Renal pelvis (tissue), 4 donors: ENCODE results near the gene MAT2B. TPM values are rescaled to one million over a fixed set of nuclear protein-coding genes. Genes with fewer than 3 reads are reported as not detected.
A peak's percentile ranks its signal among the peaks of the same experiment; 100 is the strongest.

ENCODE experiments used
- DNase-seq: peaks from one replicate; pipeline ENCODE4 v3.0.0-alpha.2; 2013
- polyA plus RNA-seq, 3 donors: library from polyadenylated mRNA; unstranded; fragments of 120-200 nt; gene quantifications; one replicate each; pipeline ENCODE4 v1.2.1, GENCODE V29; 2013; ENCODE audit not compliant: insufficient read length in 3 of 3

The MAT2B gene
- polyA plus RNA-seq, 3 donors = 100 to 114 (median 102) TPM

- no peak for DNase-seq
Measured at GRCh38 chr5:163489055-163489744, 16.2 kb upstream of the MAT2B start.

DNA sequence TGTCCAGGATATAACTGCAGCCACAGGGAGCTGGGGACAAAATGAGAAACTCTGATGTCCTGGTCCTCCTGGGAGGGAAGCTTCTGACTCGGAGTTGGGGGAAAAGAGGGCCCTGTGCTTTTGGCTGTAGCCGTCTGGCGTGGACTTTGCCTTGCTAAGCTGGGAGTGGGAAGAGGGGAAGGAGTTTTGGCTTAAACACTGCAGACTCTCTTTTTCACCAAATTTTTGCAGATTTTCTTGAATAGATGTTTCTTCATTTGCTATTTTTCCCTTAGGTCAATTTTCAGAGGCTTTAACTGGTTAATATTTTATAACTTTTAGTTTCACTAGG, 15.7 kb upstream of the MAT2B start:
- no peak for DNase-seq

DNA sequence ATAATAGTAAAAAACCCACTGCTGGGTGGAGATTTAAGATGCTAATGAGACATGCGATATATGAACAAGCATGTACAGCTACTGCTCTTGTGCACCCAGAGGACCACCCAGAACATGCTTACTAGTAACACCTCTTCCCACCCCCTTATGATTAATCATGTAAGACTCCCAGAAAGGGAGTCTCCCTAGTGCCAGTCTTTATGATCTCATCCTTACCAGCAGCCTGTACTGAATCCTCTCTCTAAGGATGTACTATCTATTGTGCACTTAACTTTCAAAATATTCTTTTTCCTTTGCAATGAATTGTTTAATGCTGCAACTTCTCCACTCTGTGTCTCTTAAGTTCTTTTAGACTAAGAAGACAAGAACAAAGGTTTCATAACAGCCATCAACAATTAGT, 9.1 kb upstream of the MAT2B start:
- no peak for DNase-seq

- DNase-seq = no peak
Measured at GRCh38 chr5:163497315-163497714, 8.1 kb upstream of the MAT2B start.

GRCh38 chr5:163498886-163499285, 6.5 kb upstream of the MAT2B start:
- DNase-seq = no peak

GRCh38 chr5:163502521-163502920, 2.9 kb upstream of the MAT2B start:
- no peak for DNase-seq

DNA sequence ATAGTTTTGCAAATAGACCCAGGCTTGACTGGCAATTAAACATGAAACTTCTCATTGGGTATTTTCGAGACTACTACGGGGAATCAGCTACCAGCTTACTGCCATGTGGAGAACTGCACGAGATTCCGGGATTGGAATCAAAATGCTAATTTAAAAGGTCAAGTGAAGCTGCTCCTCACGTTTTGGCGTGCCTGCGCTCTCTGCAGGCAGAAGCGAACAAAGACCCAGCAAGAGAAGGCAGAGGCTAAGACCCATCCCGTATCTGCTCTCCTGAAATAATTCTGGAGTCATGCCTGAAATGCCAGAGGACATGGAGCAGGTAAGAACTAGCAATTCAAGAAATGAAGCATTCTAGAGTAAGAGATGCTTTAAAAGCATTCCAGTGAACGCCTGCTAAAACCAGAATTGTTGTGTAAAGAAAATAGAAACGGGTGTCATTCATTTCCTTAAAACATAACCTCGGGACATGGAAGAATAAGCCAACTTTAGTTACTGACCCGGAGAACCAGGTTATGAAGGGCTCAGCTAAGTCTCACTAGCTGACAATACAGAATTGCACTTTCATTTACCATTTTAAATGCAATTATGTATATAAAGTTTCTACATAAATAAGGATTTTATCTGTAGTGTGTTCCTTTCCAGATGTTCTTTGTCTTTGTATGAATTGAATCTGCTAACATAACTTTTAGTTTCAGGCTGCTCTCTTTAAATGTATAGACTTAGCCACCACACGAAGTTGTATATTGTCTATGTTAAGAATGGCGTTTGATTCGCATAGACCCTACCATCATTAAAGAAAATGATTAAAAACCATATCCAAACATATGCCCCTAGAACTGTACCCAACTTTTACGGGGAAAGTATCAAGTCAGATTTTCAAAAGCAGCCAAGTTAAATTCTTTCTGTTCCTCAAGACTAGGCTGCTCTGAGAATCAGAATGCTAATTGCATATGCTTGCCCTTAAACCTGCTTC, 2.0 kb upstream of the MAT2B start:
- peak; percentile 81 for DNase-seq

- peak; percentile 62 for DNase-seq
Measured at GRCh38 chr5:163504079-163504931, 1.1 kb upstream of the MAT2B start.

DNA sequence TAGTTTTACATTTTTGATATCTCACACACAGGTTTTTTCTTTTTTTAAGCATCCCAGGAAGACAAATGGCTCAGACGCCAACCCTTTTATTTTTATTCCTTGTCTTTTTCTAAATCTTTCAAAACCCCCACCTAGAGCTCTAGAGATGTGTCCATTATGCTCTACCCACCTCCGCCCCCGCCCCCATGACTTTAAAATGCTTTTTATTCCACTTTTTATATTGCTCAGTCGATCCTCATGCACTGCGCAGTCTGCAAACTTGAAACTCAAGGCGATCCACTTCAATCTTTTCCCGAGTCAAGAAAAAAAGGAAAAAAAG, 411 bp upstream of the MAT2B start:
- no peak for DNase-seq

GRCh38 chr5:163506095-163506457, 657 bp downstream of the MAT2B start:
- DNase-seq = no peak

- DNase-seq = no peak
Measured at GRCh38 chr5:163506726-163507125, 1.3 kb downstream of the MAT2B start.

- no peak for DNase-seq
Measured at GRCh38 chr5:163508753-163509152, 3.3 kb downstream of the MAT2B start.

DNA sequence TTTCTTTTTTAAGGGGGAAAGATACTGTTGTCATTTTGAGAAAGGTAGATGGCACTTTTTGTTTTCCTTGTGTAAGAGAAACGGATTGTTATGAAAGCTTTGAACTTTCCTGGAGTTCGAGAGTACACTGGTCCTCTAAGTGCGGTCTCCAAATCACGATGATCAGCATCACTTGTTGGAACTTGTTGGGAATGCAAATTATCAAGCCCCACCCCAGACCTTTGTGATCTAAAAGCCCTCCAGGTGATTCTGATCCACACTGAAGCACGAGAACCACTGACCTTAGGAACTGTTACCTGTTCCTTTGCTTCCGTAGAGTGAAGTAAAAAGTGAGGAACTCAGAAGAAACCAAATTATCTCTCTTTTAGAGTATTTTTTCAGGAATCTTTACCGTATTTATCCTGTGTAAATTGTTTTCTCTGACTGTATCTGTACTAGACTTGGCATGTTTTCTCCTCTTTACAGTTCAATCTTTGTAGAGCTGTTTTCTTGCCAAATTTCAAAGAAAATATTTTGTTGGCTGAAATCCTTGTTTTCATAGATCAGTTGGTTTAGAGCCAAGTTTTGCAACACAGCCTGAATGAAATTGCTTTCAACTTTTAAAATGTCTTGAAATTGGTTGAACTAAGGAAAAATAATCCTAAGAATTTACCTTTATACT, 4.0 kb downstream of the MAT2B start:
- no peak for DNase-seq

DNA sequence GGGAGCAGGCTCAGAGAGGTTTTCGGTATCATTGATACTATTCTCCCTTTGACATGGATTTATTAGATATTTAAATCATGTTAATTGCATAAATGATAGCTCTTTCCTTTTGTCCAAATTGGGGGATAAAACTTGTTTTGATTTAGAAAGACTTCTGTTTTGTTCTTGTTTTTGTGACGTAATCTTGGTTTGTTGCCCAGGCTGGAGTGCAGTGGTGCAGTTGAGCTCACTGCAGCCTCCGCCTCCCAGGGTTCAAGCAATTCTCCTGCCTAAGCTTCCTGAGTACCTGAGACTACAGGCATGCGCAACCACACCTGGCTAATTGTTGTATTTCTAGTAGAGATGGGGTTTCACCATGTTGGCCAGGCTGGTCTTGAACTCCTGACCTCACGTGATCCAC, 7.1 kb downstream of the MAT2B start:
- DNase-seq = no peak

DNA sequence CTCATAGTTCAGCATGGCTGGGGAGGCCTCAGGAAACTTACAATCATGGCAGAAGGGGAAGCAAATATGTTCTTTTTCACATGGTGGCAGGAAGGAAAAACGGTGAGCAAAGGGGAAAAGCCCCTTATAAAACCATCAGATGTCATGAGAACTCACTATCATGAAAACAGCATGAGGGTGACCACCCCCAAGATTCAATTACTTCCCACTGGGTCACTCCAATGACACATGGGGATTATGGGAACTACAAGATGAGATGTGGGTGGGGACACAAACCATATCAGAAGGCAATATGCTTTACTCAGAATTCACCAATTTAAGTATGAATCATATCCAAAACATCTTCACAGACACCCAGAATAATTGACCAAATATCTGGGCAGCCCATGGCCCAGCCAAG, 19.7 kb downstream of the MAT2B start:
- no peak for DNase-seq

DNA sequence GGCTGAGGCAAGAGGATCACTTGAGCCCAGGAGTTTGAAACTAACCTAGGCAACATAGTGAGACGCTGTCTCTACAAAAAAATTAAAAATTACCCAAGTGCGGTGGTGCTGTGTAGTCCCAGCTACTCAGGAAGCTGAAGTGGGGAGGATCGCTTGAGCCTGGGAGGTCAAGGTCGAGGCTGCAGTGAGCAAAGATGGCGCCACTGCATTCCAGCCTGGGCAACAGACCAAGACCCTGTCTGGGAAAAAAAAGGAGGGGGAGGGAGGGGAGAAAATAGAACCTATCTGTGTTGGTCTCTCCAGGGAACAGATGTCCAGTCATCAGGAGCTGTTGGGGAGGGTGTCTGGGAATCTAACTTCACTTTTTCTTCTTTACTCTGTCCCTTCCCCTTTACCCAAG, 24.3 kb downstream of the MAT2B start:
- DNase-seq = no peak

DNA sequence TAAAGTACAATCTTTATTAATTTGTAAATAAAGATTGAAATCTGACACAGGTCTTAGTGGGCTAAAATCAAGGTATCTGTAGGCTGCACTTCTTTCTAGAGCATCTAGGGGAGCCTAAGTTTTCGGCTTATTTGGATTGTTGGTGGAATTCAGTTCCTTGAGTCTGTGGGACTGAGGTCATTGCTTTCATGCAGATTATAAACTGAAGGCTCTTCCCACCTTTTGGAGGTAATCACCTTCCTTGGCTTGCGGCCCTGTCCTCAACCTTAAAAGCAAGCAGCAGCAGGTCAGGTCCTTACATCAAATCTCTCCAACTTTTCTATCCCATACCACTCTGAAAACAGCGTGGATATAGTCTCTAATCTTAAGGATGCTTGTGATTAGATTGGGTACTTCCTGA, 25.9 kb downstream of the MAT2B start:
- DNase-seq = no peak

GRCh38 chr5:163532171-163533084, 27.0 kb downstream of the MAT2B start:
- DNase-seq = no peak

- DNase-seq = no peak
Measured at GRCh38 chr5:163533223-163533622, 27.8 kb downstream of the MAT2B start.

DNA sequence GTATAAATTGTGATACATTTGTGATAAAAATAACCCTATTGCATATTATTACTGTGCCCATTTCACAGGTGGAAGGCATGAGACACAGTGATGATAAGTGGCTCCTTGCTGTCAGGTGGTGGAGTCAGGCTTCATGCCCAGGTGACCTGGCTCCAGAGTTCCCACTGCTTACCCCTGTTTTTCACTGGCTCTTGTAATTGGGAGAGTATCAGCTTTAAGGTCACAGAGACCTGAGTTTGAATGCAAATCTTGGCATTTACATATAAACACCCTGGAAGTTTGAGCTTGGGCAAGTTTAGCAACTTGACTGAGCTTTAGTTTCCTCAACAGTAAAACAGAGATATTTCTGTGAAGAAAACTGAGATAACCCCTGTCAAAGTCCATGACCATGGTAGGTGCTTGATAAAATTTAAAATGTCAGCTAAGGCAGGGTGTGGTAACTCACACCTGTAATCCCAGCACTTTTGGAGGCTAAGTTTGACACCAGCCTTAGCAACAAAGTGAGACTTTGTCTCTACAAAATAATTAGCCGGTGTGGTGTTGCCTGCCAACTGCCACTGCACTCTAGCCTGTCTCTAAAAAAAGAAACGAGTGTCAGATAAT, 29.2 kb downstream of the MAT2B start:
- DNase-seq = no peak

GRCh38 chr5:163535290-163535689, 29.9 kb downstream of the MAT2B start:
- no peak for DNase-seq
